Right lobe of liver (tissue), 6 donors: Measurements from ENCODE around the gene SLC7A11. TPM values are rescaled to one million over a fixed set of nuclear protein-coding genes. Genes with fewer than 3 reads are reported as not detected.

Experiments used
- ATAC-seq, 4 donors: fragments of 200-7000 bp; cut with Tn5 transposase; one replicate each; pipeline ENCODE4 v1.9.1; 2020; ENCODE audit warnings: mild to moderate bottlenecking in 4 of 4, moderate library complexity in 4 of 4
- DNase-seq, 3 donors: peaks; one replicate each; pipeline ENCODE4 v3.0.0-alpha.2; 2020
- H3K27ac ChIP-seq, 3 donors: fragments of 200-600 bp; one replicate each; pipeline ENCODE4 v1.8.0; 2022
- H3K27me3 ChIP-seq, 2 donors: fragments of 200-600 bp; one replicate each; pipeline ENCODE4 v1.8.0; 2022
- H3K36me3 ChIP-seq, 4 donors: fragments of 200-600 bp; sonication (generic) in 1 of 4; one replicate each; pipeline versions ENCODE4 v1.5.1 to v1.8.0; 2017 to 2022; ENCODE audit warnings: control low read depth in 1 of 4
- H3K4me1 ChIP-seq, 4 donors: fragments of 200-600 bp; sonication (generic) in 1 of 4; one replicate each; pipeline versions ENCODE4 v1.5.1 to v1.8.0; 2017 to 2022; ENCODE audit warnings: control low read depth in 1 of 4
- H3K4me3 ChIP-seq, 3 donors: fragments of 200-600 bp; one replicate each; pipeline ENCODE4 v1.8.0; 2022
- H3K9me3 ChIP-seq, 4 donors: fragments of 200-600 bp; sonication (generic) in 1 of 4; one replicate each; pipeline versions ENCODE4 v1.5.1 to v1.8.0; 2017 to 2022; ENCODE audit warnings: control low read depth in 1 of 4
- POLR2A ChIP-seq: fragments of 450-650 bp; IDR thresholded peaks from one replicate; pipeline ENCODE4 v1.6.1; 2017; ENCODE audit warnings: antibody characterized with exemption, mild to moderate bottlenecking
- WGBS: methylation state at CpG from one replicate; pipeline ENCODE4 v1.1.6; 2018; ENCODE audit warnings: low coverage, low lambda C conversion rate; ENCODE audit not compliant: insufficient coverage; ENCODE audit errors: missing lambda C conversion rate; 5-methylcytosine and 5-hydroxymethylcytosine counted together
- intact Hi-C, 2 donors: fragments of 100-400 bp; cut with DNase I; formaldehyde crosslinking; loops; one replicate each; pipeline versions ENCODE4 v1.11.2 to v1.14.1; 2022
- total RNA-seq, 6 experiments: library from RNA; depleted of rRNA in 2 of 6; stranded (reverse); fragments of >200 nt in 2 of 6; fragmentation: NEBNext Ultra II Directional in 3 of 6; extraction: Animal tissue kit (Norgen Biotek cat#: 25700) in 3 of 6; gene quantifications; one replicate each; pipeline versions ENCODE4 v1.1.0 to v1.2.4, GENCODE V29; 2016 to 2023
- TF ChIP-seq, protein P1 (sequence below), 4 donors: fragments of 200-600 bp in 3 of 4; fragments of 450-650 bp in 1 of 4; IDR thresholded peaks; one replicate each; pipeline versions ENCODE4 v1.5.1 to v1.8.0; 2016 to 2022; ENCODE audit warnings: antibody characterized with exemption in 4 of 4, mild to moderate bottlenecking in 2 of 4
- donor health status: DM: no; HTN: yes; CAD: no.
- donor health status: DM: no; HTN: no; CAD: no.
- donor health status: DM: no; HTN: no; CAD: no.
- donor health status: DM: no; HTN: yes; CAD: no.
- donor health status: DM: no; HTN: yes; CAD: no.

SLC7A11 gene
- total RNA-seq, 6 experiments from 2014 or later = 0.02 to 1.8 (median 0.35) TPM; not detected in 1

DNA sequence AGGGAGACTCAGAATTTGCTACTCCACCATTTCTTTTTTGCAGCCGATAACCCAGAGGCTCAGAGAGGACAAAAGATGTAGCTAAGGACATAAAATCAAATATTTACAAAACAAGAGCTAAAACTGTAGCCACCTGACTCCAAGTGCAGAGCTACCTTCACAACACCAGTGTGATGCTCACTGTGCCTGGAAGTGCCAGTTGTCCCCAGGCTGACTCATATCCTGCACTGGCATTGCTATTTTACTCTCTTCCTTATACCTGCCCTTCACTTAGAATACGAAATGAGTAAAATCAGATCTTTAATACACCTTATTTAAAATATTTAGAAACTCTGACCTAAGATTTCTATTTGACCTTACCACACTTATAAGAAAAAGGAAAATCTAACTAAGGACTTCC, 39.5 kb downstream of the SLC7A11 start:
- peak in 1 of 4 donors; percentile 43 for ATAC-seq
- WGBS = 74% methylated on average over 2 of the region's 2 CpGs
- TF ChIP-seq POLR2A = no peak
- TF ChIP-seq, protein P1, sequence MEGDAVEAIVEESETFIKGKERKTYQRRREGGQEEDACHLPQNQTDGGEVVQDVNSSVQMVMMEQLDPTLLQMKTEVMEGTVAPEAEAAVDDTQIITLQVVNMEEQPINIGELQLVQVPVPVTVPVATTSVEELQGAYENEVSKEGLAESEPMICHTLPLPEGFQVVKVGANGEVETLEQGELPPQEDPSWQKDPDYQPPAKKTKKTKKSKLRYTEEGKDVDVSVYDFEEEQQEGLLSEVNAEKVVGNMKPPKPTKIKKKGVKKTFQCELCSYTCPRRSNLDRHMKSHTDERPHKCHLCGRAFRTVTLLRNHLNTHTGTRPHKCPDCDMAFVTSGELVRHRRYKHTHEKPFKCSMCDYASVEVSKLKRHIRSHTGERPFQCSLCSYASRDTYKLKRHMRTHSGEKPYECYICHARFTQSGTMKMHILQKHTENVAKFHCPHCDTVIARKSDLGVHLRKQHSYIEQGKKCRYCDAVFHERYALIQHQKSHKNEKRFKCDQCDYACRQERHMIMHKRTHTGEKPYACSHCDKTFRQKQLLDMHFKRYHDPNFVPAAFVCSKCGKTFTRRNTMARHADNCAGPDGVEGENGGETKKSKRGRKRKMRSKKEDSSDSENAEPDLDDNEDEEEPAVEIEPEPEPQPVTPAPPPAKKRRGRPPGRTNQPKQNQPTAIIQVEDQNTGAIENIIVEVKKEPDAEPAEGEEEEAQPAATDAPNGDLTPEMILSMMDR (IDR thresholded peaks at IDR 0.05) = no peak

DNA sequence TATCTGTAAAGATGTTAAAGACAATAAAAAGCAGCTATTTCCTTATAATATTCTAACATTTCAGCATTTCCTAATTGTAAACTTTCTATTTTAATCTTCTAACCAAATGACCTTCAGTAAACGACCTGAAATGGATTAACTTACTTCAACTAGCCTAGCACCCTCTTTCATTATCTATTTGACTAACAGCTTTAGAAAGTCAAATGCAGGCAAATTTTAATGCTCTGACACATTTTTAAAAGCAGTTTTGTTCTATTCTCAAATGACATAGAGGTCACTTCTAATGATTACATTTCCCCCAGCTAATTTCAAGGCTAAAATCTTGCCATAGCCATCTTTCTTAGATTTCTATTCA, 41.9 kb downstream of the SLC7A11 start:
- Histone ChIP-seq H3K27ac (no peak overlapping the region), H3K27me3 (no peaks in the 10 kb centered on the region), H3K36me3 (no peaks in the 10 kb centered on the region), H3K4me1 (peaks cover 0 to 6% (median 0%) of the 10 kb centered on the region in 4 donors), H3K9me3 (no peaks in the 10 kb centered on the region), H3K4me3 (no peak overlapping the region)
- TF ChIP-seq, protein P1 (IDR thresholded peaks at IDR 0.05) = no peak
- WGBS = 30% methylated on average over 1 of the region's 1 CpG
- DNase-seq (no peak), ATAC-seq (no peak)
- intact Hi-C loops = no loop called here

More for the DNA sequence above, 39.5 kb downstream of the SLC7A11 start:
- H3K9me3 ChIP-seq = no peaks in the 10 kb centered on the region
- DNase-seq = no peak
- H3K27me3 ChIP-seq = no peaks in the 10 kb centered on the region
- no peak overlapping the region for H3K4me3 ChIP-seq
- intact Hi-C loops = no loop called here
- peaks cover 0 to 6% (median 0%) of the 10 kb centered on the region in 4 donors for H3K4me1 ChIP-seq
- no peak overlapping the region for H3K27ac ChIP-seq
- no peaks in the 10 kb centered on the region for H3K36me3 ChIP-seq

DNA sequence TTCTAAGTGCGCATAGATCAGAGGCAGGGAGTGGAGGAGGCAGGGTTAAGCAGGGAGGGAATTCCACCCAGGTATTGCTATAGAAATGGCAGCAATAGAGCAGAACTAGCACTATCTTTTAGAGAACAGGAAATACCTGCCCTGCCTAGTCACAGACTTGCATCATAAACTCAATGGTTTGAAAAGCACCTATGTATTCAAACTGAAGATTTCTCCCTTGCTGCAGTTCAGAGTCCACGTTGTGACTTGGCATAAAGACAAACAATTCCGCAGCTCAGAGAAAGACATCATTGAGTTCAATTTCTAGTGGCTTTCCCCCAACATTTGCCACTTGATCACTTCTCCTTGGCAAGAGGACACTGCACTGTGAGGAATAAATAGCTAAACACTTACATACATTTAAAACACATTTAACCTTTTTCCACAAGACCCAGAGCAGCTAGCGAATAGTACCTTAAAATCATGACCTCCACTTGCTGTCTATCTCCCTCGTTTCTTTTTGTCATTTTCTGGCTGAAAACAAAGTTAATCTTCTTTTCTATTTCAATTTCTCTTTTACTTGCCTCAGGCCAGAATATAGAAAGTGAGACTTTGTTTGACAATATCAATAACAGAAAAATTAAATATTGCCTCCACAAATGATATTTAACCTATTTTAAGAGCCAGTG, 42.4 kb downstream of the SLC7A11 start:
- no peaks in the 10 kb centered on the region for H3K27me3 ChIP-seq
- no peak overlapping the region for H3K27ac ChIP-seq
- no peak overlapping the region for H3K4me3 ChIP-seq
- no peaks in the 10 kb centered on the region for H3K9me3 ChIP-seq
- peak; percentile 78 to 98 (median 86) for ATAC-seq
- TF ChIP-seq, protein P1 (IDR thresholded peaks at IDR 0.05) = no peak
- TF ChIP-seq POLR2A = no peak
- H3K4me1 ChIP-seq = peaks cover 0 to 6% (median 0%) of the 10 kb centered on the region in 4 donors
- no peak for DNase-seq
- H3K36me3 ChIP-seq = no peaks in the 10 kb centered on the region
- intact Hi-C loops = no loop called here
- 37% methylated on average over 5 of the region's 5 CpGs for WGBS

GRCh38 chr4:138196153-138196552, 46.0 kb downstream of the SLC7A11 start:
- 88% methylated on average over 3 of the region's 3 CpGs for WGBS
- H3K27me3 ChIP-seq = no peaks in the 10 kb centered on the region
- intact Hi-C loops = no loop called here
- no peak overlapping the region for H3K4me3 ChIP-seq
- no peak overlapping the region for H3K27ac ChIP-seq
- DNase-seq (no peak), ATAC-seq (no peak)
- H3K9me3 ChIP-seq = no peaks in the 10 kb centered on the region
- peaks cover 0 to 6% (median 0%) of the 10 kb centered on the region in 4 donors for H3K4me1 ChIP-seq
- H3K36me3 ChIP-seq = no peaks in the 10 kb centered on the region
- no peak for TF ChIP-seq POLR2A
- TF ChIP-seq, protein P1 (IDR thresholded peaks at IDR 0.05) = no peak
